ENCODE results near the gene BICC1. TPM values are rescaled to one million over a fixed set of nuclear protein-coding genes. Genes with fewer than 3 reads are reported as not detected.

The BICC1 gene
- total RNA-seq, 4 donors from 2014 or later, result 28.8 to 39.0 (median 30.5) TPM

DNA sequence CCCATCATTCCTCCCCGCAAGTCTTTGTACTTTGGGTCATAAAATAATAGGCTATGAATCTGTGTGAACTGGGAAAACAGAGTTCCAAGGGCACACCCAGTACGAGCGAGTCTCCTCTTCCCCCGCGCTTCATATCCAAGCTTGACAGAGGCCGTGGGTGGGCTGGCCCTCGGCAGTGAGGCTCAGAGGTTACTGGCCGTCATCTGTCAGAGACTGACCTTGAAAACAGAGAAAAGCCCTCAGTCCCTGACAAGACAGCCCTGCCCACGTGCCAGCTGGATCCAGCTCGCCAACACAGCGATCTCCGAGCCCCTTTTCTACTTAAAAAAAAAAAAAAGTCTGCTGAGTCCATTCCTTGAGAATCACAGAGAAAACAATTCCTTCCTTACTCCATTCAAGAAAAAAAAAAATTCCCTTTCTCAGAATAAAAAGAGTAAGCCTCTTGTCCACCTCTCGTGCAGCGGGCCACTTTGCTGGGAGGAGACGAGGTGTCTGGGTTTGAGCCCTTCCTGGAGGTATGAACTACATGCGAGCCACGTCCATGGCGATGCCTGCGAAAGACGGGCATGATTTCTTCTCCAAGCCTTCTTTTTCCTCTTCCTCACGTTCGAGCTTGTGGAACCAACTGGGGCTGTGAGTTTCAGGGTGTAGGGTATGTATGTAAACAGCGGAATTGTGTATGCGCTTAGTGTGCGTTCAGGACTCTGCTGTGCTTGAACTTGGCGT, 744 bp upstream of the BICC1 start:
- DNase-seq (ENCODE audit: low spot score in 2 of 2), result peak; percentile 15 to 23
- H3K36me3 ChIP-seq, result no peaks in the 10 kb centered on the region
- H3K27ac ChIP-seq, result peak overlapping the region in 3 of 4 donors; percentile 11 to 54 (median 52)
- H3K4me1 ChIP-seq, result peaks cover 0 to 13% (median 0%) of the 10 kb centered on the region in 4 donors
- TF ChIP-seq EP300 (IDR thresholded peaks at IDR 0.05) (peak in 1 of 2 donors; percentile 24), POLR2A (IDR thresholded peaks at IDR 0.05) (no peak)
- TF ChIP-seq, protein P1, sequence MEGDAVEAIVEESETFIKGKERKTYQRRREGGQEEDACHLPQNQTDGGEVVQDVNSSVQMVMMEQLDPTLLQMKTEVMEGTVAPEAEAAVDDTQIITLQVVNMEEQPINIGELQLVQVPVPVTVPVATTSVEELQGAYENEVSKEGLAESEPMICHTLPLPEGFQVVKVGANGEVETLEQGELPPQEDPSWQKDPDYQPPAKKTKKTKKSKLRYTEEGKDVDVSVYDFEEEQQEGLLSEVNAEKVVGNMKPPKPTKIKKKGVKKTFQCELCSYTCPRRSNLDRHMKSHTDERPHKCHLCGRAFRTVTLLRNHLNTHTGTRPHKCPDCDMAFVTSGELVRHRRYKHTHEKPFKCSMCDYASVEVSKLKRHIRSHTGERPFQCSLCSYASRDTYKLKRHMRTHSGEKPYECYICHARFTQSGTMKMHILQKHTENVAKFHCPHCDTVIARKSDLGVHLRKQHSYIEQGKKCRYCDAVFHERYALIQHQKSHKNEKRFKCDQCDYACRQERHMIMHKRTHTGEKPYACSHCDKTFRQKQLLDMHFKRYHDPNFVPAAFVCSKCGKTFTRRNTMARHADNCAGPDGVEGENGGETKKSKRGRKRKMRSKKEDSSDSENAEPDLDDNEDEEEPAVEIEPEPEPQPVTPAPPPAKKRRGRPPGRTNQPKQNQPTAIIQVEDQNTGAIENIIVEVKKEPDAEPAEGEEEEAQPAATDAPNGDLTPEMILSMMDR (IDR thresholded peaks at IDR 0.05), result no peak
- WGBS, 2 donors, result 3 to 6% methylated on average over 26 of the region's 26 CpGs
- H3K4me3 ChIP-seq, result peak overlapping the region; percentile 29 to 80 (median 44)
- H3K27me3 ChIP-seq, result no peaks in the 10 kb centered on the region
- no peaks in the 10 kb centered on the region for H3K9me3 ChIP-seq

DNA sequence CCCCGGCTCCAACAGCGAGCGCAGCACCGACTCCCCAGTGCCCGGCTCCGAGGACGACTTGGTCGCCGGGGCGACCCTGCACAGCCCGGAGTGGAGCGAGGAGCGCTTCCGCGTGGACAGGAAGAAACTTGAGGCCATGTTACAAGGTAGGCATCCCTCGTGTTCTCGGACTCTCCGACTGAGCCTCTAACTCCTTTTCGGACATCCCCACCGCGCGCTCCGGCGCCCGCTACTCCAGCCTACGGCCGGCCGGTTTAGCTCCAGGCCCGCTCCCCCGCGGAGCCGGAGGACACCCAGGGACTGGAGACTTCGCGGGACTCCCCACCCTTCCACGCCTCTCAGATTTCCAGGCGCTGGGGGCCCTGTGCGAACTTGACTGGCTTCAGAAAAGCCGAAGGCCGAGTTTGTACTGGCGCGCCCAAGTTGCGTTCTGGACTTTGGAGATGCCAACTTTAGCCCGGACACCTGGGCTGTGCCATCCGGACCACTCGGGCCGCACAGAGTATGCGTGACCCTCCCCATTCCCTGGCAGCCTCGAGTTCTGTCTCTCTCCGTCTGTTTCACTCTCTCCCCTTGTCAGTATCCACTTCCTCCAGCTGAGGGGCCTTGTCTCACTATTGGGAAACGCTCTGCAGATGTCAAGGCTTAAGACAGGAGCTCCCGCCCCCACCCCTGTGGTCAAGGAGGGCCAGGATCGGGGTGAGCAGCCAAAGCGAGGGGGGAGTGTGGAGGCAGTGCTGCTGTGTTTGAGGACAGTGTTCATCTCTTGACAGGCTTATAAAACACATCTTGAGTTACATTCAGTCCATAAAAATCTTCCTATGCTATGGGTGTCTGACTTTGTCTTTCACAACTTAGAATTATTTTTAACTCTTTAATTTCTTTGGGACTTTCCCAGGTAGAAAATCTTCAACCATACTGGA, 777 bp downstream of the BICC1 start:
- DNase-seq (ENCODE audit: low spot score in 2 of 2), result peak; percentile 60 to 75
- Histone ChIP-seq H3K4me3 (peak overlapping the region; percentile 54 to 80 (median 56)), H3K9me3 (no peaks in the 10 kb centered on the region), H3K4me1 (peaks cover 0 to 13% (median 0%) of the 10 kb centered on the region in 4 donors), H3K27ac (peak overlapping the region; percentile 48 to 83 (median 64)), H3K27me3 (no peaks in the 10 kb centered on the region), H3K36me3 (no peaks in the 10 kb centered on the region)
- TF ChIP-seq, protein P1 (IDR thresholded peaks at IDR 0.05), result no peak
- TF ChIP-seq EP300 (IDR thresholded peaks at IDR 0.05), result peak in 1 of 2 donors; percentile 55
- peak in 1 of 2 donors; percentile 35 for TF ChIP-seq POLR2A (IDR thresholded peaks at IDR 0.05)
- WGBS, 2 donors, result 1 to 3% methylated on average over 30 to 39 of the region's 53 CpGs

DNA sequence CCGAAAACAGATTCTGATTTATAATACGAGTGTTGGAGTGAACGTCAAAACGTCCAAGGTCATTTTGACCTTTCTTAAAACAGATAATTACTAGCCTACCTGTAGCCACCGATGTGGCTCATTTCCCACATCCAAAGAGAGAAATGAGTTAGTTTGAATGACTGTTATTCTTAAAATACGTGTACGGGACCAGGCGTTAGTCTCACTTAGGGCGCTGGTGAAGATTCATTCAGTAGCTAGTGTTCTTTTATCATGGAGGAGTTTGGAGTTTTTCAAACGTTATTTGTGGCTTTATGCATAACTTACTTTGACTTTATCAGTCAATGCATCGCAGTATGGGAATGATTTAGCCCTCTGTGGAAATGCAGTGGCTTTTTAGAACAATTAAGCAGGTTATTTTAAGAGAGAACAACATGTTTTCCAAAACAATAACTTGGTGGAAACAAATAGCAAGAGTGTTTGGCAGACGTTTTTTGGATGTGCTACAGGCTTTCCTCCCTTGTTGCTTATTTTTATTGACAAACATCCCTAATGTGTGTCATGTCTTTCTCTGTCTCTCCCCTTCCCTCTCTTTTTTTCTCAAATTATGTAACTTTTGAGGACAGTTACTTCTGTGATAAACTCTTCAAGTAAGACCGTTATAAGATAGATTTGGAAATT, 1.6 kb downstream of the BICC1 start:
- TF ChIP-seq, protein P1 (IDR thresholded peaks at IDR 0.05), result no peak
- no peak for TF ChIP-seq EP300 (IDR thresholded peaks at IDR 0.05)
- no peak for TF ChIP-seq POLR2A (IDR thresholded peaks at IDR 0.05)
- H3K4me3 ChIP-seq, result peak overlapping the region; percentile 8 to 80 (median 56)
- H3K27ac ChIP-seq, result peak overlapping the region in 1 of 4 donors; percentile 83
- no peaks in the 10 kb centered on the region for H3K9me3 ChIP-seq
- DNase-seq (ENCODE audit: low spot score in 2 of 2), result no peak
- H3K36me3 ChIP-seq, result no peaks in the 10 kb centered on the region
- WGBS, 2 donors, result 31 to 35% methylated on average over 13 of the region's 13 CpGs
- peaks cover 0 to 13% (median 0%) of the 10 kb centered on the region in 4 donors for H3K4me1 ChIP-seq
- no peaks in the 10 kb centered on the region for H3K27me3 ChIP-seq

DNA sequence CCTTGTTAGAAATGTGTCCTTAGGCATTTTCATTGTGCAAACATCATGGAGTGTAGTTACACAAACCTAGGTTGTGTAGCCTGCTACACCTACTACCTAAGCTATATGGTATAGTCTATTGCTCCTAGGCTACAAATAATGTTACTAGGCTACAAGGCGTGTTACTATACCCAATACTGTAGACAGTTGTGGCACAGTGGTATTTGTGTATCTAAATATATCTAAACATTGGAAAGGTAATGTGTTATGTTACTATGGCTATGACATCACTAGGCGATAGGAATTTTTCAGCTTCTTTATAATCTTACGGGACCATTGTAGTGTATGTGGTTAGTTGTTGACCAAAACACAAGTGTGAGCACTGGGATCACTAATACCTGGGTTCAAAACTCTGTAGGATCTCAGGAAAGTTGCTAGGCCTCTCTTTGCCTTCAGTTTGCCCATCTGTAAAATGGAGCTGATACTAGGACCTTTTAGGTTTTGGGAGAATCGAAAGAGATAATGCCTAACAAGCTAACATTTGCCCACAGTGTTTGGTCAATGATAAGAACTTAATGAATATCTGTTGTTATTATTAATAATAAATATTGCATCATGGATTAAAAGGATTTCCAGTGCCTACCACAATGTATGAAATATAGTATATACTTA, 2.7 kb downstream of the BICC1 start:
- Histone ChIP-seq H3K9me3 (no peaks in the 10 kb centered on the region), H3K27ac (no peak overlapping the region), H3K27me3 (no peaks in the 10 kb centered on the region), H3K4me1 (peaks cover 0 to 13% (median 0%) of the 10 kb centered on the region in 4 donors), H3K36me3 (no peaks in the 10 kb centered on the region), H3K4me3 (peak overlapping the region in 1 of 4 donors; percentile 80)
- DNase-seq (ENCODE audit: low spot score in 2 of 2), result no peak
- 91 to 94% methylated on average over 4 of the region's 4 CpGs for WGBS, 2 donors
- TF ChIP-seq POLR2A (IDR thresholded peaks at IDR 0.05) (no peak), EP300 (IDR thresholded peaks at IDR 0.05) (no peak)
- TF ChIP-seq, protein P1 (IDR thresholded peaks at IDR 0.05), result no peak
